Bone marrow (tissue), 2 donors: ENCODE measurements around the gene MYO18A.

ENCODE experiments used
- DNase-seq, 2 donors: peaks; one replicate each; lab custom pipeline; 2025; lab: John Stamatoyannopoulos, UW

MYO18A gene

DNA sequence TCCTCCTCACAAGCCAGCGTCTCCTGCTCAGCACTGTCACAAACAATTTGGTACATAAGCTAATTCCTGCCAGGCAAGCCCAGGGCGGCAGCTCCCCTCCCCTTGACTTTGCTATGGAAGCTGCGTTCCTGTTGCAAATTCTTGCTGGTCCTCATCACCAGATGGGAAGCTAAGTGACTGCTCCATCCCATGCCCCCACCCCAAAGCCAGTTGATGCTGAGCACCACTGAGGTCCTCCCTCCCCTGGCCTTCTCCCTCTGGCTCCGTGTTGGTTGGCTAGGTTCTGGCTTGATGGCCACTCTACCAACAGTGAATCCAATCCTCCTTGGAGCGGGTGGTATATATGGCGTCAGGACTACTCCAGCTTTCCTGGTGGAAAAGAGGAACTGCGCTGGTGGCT is 102.9 kb downstream of the MYO18A start:
- no peak for DNase-seq

DNA sequence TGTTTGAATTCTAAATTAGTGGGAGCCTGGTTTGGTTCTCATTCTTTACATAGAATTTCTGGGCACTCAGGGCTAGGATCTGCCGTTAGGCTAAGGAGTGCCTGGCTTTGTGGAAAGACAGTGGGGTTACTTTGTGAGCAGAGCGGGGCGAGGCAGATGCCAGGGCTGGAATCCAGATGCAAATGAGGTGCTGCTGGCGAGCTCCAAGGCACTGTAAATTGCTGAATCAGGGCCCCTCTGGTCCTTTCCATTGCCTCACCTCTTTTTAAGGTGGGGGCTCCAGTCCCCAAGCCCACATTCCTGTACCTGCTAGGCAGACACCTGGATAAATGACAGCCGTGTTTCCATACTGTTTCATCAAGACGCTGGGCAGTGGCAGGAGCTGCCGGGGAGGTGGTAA is 103.5 kb downstream of the MYO18A start:
- DNase-seq, result no peak

DNA sequence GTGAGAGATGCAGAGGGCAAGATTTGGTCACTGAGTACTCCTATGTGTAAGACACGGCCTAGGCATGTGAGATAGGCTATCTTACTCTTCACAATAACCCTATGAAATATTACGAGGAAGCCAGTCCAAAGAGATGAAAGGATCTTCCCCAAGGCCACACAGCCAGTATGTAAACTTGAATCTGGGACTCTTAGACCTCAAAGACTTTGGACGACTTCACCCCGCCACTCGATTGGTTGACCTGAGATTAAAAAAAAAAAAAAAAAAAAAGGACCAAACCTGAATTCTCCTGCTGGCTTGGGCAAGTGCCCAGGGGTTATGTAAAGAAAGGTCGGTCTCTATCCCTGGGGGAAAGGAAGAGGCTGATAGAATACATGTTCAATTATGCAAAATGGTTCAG is 104.1 kb downstream of the MYO18A start:
- no peak for DNase-seq

DNA sequence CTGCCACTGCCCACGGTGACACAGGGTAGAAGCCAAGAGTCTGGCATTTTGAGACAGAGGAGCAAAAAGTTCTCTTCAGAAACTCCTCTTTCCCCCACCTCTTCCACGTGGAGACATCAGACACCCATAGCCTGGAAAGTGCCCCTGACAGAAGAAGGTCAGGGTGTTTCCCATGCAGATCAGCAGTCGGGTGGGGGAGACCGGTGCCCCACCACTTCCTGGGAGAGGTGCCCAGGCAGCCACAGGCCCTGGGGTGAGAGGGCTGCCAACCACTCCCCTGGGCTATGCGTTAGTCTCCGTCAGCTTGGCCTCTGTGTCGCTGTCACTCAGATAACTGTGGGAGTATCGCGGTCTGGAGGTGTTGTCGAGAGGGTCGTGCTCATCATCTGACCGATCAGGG is 105.7 kb downstream of the MYO18A start:
- DNase-seq, result no peak

DNA sequence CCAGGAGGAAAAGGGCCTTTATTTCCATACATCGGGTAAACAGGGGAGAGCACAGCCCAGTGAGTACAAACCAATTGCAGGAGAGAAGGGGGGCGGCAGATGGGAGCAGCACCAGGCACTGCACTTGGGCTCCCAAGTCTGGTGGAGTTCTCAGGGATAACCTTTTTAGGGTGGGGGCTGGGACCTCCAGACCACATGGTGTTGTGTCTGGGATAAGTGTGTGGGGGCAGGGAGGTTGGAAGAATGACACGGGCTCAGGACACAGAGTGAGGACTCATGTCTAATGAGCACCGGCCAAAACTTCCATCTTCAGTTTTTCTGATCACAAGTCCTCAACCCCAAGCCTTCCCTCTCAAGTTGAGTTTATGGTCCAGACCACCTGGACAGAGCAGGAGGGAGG is 106.7 kb downstream of the MYO18A start:
- no peak for DNase-seq

DNA sequence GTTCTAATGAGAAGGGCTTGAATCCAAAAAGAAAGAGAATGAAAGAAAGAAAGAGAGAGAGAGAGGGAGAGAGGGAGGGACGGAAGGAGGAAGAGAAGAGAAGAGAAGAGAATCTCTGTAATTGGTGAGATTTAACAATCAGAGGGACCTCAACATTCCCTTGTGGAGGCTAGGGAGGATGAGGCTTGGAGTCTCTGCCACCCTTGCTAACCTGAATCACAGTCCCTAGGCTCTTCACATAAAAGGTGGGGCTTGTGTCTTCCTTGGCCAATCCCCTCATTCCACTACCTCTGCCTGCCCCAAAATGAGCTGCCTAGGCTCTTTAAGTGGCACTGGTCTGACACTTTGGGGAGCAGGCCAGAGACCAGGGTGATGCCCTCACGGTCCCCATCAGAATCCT is 107.2 kb downstream of the MYO18A start:
- no peak for DNase-seq

DNA sequence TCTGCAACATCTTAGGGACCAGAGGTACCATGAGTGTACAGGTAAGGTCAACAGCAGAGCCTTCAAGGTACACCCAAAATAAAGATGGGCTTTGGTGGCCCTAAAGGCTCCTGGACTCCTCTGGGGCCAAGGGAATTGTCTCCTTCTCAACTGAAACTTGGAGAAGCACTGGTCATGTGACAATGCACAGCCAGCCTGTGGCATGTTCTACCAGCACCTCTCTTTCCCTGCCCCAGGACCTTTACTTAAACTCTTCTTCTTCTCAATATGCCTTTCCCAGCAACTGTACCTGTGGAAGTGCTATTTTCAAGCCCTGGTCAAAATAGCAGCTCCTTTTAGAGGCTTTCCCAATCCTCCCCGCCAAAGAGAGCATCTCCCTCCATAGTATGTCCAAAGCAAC is 108.9 kb downstream of the MYO18A start:
- no peak for DNase-seq

DNA sequence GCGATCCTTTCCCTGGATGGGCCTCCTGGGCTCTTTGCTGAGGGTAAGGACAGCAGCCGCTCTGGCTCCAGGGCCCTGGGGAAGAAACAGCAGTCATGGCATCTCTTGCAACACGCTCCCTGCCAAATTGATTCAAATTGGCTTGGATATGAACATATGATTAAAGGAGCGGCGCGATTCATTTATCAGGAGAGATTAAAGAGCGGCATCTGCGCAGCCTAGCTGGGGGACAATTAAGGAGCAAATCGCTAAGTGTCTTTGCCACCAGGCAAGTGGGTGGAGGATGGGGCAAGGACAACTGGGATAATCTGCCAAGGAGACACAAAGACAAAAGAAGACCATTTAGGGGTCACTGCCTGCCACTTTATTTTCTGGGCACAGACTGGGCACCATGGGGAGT is 109.4 kb downstream of the MYO18A start:
- DNase-seq, result no peak

DNA sequence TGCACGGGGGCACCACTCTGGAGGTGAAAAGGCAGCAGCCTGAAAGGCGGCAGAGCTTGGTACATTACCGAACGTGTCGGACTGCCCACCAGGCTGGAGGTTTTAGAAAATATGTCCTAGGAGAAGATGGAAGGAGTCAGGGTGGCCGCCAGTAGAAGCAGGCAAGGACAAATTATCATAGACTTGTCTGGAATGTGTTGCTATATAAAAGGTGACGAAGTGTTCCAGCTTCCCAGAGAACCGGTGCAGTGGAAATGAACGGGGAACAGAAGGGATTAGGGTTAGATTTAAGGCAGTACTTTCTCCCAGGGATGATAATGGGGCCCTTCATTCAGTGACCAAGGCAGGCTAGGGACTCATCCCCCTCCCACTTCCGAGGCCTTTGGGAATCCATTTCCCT is 109.9 kb downstream of the MYO18A start:
- no peak for DNase-seq

DNA sequence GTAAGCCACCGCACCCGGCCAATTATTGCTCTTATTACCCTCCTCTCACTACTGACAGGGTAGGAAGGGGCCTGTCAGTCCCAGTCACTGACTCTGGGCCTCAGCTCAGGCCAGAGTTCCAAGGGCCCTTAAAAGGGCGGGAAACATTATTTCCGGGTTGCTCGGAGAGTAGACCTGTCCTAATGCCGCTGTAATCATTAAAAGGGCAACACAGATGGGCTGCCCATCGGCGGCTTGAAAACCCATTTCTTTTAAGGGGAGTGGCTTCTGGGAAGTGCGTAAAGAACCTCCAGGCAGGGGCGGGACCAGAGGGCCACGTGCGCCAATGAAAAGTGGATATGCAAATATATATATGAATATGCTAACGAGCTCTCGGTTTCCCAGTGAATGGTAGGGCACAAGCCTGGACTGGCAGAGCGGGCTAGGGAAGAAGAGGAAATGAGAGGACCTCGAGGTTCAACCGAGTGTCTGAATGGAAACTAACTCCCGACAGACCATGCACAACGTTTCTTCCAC is 110.6 kb downstream of the MYO18A start:
- no peak for DNase-seq

DNA sequence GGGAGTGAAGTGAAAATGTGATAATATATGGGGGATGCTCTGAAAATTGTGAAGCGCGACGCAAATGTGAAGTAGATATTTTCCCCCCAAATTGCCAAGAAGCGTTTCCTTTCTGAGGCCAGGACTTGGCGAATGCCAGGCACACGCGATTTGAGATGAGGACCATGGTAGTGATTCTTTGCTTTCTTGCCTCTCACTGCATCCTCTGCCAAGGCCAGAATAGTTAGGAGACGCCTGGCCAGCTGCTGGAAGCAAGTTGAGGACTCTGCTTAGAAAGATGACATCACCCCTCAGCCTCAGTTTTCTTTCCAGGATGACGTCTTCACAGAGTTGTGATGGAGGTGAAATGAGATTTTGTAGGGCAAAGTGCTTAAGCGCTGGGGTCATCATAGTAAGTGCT is 111.4 kb downstream of the MYO18A start:
- DNase-seq, result no peak

DNA sequence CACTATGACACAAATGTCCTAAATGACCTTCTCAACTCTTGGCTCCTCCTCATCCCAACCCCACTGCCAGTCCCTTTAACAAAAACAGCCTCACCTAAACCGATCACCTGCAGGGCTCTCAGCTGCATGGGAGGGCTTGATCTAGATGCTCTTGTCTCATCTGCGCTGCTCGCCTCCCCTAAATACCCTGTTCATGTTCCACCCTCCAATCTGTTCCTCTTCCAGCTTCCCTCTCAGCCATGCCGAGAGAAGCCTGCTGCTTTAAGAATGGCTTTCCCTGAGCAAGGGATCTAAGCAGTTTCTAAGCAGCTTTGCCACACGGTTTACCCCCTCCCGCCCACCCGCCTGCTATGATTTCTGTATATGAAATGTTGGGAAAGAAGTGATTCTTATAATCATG is 113.6 kb downstream of the MYO18A start:
- no peak for DNase-seq

DNA sequence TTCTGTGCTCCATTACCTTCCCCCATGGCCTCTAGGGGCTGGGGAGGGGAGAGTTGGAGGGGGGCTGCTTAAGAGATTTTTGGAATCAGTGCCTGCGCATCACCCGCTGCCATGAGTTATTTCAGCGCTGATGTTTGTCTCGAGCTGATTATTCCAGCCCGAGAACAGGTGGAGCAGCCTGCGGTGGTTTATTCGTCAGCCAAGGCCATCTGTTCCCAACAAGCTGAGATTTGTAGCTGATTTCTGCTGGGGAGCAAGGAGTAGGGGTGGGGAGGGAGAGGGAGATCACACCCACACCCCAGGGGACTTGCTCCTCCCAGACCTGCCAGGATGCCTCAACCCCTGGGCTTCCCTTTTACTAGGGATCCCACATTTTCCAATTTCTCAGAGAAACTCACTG is 114.2 kb downstream of the MYO18A start:
- no peak for DNase-seq

DNA sequence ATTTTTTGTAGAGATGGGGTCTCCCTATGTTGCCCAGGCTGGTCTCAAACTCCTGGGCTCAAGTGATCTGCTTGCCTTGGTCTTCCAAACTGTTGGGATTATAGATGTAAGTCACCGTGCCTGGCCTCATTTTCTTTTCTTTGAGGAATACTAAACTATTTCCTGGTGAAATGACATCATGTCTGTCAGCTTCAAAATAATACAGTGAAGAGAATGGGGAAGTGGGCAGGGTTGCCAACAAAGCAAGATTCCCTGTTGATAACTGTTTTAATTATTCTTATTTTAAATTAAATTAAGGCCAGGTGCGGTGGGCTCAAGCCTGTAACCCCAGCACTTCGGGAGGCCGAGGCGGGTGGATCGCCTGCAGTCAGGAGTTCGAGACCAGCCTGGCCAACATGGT is 116.2 kb downstream of the MYO18A start:
- DNase-seq, result no peak

DNA sequence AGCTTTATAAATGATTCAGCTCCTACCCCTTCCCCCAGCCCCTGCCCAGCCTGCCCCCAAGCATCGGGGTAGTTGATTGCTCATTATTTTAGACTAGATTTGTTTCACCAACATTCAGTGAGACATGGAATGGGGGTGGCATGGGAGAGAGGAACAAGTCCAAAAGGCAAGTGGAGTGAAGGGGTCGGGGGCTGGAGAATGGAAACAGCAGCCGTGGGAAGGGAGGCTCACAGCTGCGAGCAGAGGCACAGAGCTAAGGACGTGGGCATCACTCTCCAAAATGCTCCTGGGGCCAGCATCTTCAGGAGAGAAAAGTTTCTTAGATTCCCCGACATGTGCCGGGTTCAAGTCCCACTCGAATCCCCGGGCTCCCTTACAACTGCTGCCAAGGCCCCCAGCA is 118.0 kb downstream of the MYO18A start:
- DNase-seq, result no peak

DNA sequence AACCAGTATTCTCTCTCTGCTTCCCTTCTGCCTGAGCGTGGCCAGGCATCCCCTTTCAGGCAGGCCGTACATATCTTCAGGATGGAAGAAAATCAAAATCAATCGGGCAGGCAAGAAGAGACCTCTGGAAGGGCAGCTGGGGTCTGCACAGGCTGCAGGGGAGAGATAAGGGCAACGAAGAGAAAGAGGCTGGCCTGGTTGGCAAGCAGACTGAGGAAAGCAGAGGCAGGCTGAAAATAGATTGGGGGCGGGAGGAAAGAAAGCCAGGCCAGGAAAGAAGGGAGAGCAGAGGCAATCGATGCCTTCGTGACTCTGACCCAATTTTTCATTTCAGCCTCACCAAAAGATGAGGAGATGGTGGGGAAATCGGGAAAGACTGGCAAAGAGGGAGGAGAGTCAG is 119.2 kb downstream of the MYO18A start:
- DNase-seq, result no peak

DNA sequence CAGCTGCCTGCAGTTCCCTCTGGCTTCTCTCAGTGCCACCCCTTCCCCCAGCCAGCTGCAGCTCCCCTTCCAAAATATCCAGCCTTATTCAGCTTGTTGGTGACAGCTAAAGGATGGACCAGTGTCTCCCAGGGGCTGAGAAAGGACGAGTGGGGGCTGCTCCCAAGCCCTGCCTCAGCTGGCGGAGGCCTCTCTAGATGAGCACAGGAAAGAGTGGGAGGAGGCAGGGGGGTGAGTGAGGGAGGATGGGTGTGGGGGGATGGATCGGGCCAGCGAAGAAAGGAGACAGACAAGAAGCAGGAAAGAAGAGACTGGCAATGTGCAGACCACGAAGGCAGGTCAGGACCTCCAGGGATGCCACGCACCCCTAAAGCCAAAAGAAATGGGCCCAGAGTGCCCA is 119.7 kb downstream of the MYO18A start:
- DNase-seq, result no peak

DNA sequence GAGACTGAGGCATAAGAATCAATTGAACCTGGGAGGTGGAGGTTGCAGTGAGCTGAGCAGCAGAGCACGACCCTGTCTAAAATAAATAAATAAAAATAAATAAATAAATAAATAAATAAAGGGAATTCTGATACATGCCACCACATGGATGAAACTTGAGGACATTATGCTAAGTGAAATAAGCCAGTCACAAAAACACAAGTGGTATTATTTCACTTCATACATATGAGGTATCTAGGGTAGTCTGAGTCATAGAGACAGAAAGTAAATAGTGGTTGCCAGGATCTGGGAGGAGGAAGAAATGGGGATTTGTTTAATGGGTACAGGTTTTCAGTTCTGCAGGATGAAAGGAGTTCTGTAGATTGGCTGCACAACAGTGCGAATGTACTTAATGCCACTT is 120.9 kb downstream of the MYO18A start:
- DNase-seq, result no peak

DNA sequence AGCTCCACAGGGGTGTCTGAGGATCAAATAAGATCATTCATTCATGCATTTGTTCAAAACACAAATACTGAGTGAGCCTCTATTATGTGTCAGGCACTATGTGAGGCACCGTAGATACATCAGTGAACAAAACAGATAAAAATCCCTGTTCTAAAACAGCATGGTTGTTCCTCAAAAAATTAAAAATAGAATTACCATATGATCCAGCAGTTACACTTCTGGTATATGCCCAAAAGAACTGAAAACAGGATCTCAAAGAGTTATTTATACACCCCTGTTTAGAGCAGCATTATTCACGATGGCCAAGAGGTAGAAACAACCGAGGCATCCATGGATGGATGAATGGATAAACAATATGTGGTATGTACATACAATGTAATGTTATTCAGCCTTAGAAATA is 121.8 kb downstream of the MYO18A start:
- DNase-seq, result no peak

DNA sequence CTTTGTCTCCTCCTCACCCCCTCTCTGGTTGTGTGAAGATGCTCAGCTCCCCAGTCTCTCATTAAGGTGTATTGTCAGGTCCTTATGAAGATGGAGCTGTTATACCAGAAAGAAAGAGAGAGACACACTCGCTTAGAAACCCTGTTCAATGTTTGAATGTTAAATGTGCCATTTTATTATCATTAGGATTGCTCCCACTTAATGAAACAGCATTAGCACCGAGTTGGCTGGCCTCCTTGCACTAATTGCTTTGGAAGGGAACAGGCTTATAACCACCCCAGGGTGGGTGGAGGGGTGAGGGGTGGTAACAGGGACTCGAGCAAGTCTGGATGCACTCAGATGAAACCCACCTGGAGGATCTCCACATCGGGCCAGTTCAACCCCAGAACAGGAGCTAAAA is 122.8 kb downstream of the MYO18A start:
- DNase-seq, result no peak

DNA sequence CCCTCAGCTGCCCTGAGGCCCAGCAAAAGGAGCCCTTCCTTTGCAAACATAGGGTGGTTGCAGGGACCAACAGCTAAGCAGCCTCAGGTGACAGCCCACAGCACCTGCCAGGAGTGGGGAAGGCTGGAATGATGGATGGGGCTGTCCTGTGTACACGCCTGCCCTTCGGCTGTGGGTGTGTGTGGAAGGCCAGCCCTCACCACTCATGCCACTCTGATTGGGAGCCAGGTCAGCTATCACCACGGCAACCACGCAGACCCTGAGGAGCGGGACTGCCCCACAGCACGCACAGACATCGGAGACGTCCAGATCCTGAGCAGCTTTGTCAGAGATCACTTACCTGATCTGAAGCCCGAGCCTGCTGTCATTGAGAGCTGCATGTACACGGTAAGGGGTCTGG is 125.4 kb downstream of the MYO18A start:
- DNase-seq, result no peak

DNA sequence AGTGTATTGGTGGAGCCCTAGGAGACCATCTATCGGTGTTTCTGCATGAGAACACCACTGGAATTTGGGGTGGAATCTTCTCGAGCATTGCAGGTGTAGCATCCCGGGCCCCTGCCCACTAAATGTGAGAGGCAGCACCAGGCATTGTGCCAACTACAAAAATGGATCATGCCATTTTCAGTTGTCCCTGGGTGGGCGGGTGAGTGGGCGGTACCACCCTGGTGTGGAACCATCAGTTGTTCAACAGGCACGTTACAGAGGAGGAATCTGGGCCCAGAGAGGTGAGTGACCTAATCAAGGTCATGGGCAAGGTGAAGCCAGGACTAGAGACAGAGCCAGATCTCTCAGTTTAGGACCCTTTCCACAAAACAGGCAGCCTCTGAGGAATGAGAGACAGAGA is 128.5 kb downstream of the MYO18A start:
- no peak for DNase-seq

DNA sequence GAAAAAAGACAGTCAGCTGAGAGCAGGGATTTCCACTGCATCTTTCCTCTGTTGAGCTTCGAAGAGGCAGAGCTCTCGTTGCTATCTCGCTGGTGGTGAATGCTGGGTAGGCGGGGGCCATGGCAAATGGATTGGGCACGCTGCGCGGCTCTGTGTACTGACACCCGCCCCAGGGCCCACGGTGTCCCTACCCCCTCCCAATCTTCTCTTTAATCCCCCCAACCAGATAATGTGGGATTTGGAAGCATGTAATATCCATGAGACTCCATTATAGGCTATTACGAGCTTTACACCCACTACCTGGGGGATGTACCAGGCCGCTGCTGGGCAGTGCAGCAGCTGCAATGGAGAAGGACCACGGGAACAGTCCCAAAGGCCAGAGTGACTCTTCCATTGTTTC is 129.0 kb downstream of the MYO18A start:
- no peak for DNase-seq

DNA sequence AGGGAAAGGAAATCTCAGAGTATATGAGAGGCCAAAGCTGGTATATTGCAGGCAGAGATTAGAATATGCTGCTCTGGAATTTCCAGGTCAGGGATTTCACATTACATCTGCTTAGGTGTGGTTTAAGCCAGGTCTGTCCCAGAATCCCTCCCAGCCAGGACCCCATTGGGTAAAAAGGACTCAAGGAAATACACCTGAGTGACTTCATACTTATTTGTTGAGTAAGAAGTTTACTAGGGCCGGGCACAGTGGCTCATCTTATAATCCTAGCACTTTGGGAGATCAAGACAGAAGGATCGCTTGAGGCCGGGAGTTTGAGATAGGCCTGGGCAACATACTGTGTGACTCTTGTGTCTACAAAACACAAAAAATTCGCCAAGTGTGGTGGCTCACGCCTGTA is 130.0 kb downstream of the MYO18A start:
- no peak for DNase-seq

DNA sequence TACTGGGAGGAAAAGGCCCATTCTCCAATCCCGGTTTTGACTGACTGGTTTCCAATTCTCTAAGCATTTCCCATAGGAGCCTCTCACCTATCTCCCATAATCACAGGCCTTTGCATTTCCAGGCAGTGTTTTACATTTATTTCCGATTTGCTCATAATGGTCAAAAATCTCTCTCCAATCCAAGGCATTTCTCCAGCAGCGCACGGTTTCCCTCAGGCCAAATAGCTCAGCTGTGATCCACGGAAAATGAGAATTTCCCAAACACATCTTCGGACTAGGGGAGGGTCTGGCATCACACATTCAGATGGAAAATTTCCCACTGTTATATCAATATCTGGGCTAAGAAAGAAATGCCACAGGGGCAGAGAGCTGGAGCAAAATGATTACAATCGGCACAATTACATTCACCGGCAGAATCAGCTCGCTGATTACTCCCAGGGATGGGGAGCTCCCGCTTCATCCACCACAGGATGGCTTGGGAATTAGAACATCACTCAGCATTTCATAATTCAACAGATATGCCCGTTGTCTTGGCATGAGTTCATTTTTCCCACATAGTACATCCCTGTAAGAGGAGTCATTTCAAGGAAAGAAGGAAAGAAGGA is 130.6 kb downstream of the MYO18A start:
- DNase-seq, result no peak
